K562 (cell line): ENCODE measurements around the gene COL23A1. TPM values are rescaled to one million over a fixed set of nuclear protein-coding genes. Genes with fewer than 3 reads are reported as not detected.

Source experiments
- ATAC-seq: fragments of 200-7000 bp; cut with Tn5 transposase; 3 replicates; pipeline ENCODE4 v1.9.1; 2020; ENCODE audit warnings: moderate library complexity
- BruUV-seq: library from RNA; stranded (reverse); fragments of 400-500 nt; replicated peaks from 2 replicates; lab custom pipeline; 2021; lab: Mats Ljungman, UMichigan
- CTCF ChIA-PET: fragments of 300-600 bp; formaldehyde crosslinking; extraction: SDS; loops from one replicate; lab custom pipeline; 2021; ENCODE audit warnings: low intra/inter-chr PET ratio; lab: Yijun Ruan, JAX
- POLR2A ChIA-PET: fragments of 300-600, 350-650 bp; sonication (Branson Sonifier 250); formaldehyde crosslinking; extraction: SDS; loops from one replicate; lab custom pipeline; 2021; ENCODE audit warnings: antibody characterized with exemption, inconsistent platforms; lab: Yijun Ruan, JAX
- DNase-seq, 4 experiments: peaks; one replicate each; pipeline versions ENCODE4 v3.0.0 to v3.0.0-alpha.2; 2011 to 2018; ENCODE audit warnings: low spot score in 3 of 4, mixed read lengths in 3 of 4; ENCODE audit errors: extremely low read depth in 1 of 4
- FAIRE-seq: peaks from 2 replicates; lab custom pipeline; 2011; peaks lifted over from hg19 to GRCh38; lab: Jason Lieb, UNC
- H2AFZ ChIP-seq: 2 replicates; pipeline ENCODE4 v1.6.0; 2011; ENCODE audit warnings: low read depth, low read length, control low read depth, inconsistent platforms
- H3K27ac ChIP-seq: fragments of 200-600 bp; 3 replicates; pipeline ENCODE4 v1.8.0; 2011; ENCODE audit warnings: low read depth, mild to moderate bottlenecking, control low read depth, inconsistent platforms, low read length, moderate library complexity, mixed read lengths; ENCODE audit errors: extremely low read depth
- H3K27me3 ChIP-seq, 2 experiments: fragments of 300-600 bp in 1 of 2; 2 replicates in 1 of 2; 3 replicates in 1 of 2; pipeline versions ENCODE4 v1.6.0 to v1.8.0; 2011; ENCODE audit warnings: inconsistent platforms in 2 of 2, low read length in 2 of 2, mild to moderate bottlenecking in 1 of 2, mixed read lengths in 1 of 2, moderate library complexity in 1 of 2; ENCODE audit not compliant: control insufficient read depth in 2 of 2, insufficient read depth in 2 of 2
- H3K36me3 ChIP-seq: fragments of 300-600 bp; 3 replicates; pipeline ENCODE4 v1.8.0; 2011; ENCODE audit warnings: mild to moderate bottlenecking, low read length, inconsistent platforms; ENCODE audit not compliant: control insufficient read depth, insufficient read depth
- H3K4me1 ChIP-seq, 2 experiments: fragments of 200-600 bp in 1 of 2; replicated peaks in 1 of 2; 2 replicates in 1 of 2; 3 replicates in 1 of 2; pipeline versions ENCODE4 v1.5.1 to v1.8.0; 2011; ENCODE audit warnings: inconsistent platforms in 2 of 2, low read length in 2 of 2, mild to moderate bottlenecking in 1 of 2, mixed read lengths in 1 of 2, moderate library complexity in 1 of 2; ENCODE audit not compliant: control insufficient read depth in 2 of 2, insufficient read depth in 2 of 2
- H3K4me2 ChIP-seq: 2 replicates; pipeline ENCODE4 v1.6.1; 2011; ENCODE audit warnings: low read length, control low read depth, inconsistent platforms, mixed read lengths; ENCODE audit not compliant: insufficient read depth
- H3K4me3 ChIP-seq: fragments of 200-600 bp; sonication (generic), shearing (Covaris generic); 2 replicates; pipeline ENCODE4 v1.5.1; 2016; ENCODE audit warnings: control low read depth, inconsistent platforms
- H3K79me2 ChIP-seq: fragments of 200-600 bp; 3 replicates; pipeline ENCODE4 v1.8.0; 2011; ENCODE audit warnings: low read length, inconsistent platforms; ENCODE audit not compliant: control insufficient read depth, insufficient read depth
- H3K9ac ChIP-seq, 2 experiments: 2 replicates each; pipeline versions ENCODE4 v1.6.0 to v1.6.1; 2011; ENCODE audit warnings: low read depth in 2 of 2, low read length in 2 of 2, control low read depth in 1 of 2, inconsistent platforms in 1 of 2, mild to moderate bottlenecking in 1 of 2, mixed read lengths in 1 of 2; ENCODE audit not compliant: insufficient read depth in 1 of 2
- H3K9me1 ChIP-seq: one replicate; pipeline ENCODE4 v1.6.0; 2011; ENCODE audit warnings: inconsistent platforms, mild to moderate bottlenecking, low read length, moderate library complexity; ENCODE audit not compliant: control insufficient read depth, insufficient read depth
- H3K9me3 ChIP-seq: replicated peaks from 2 replicates; pipeline ENCODE4 v1.5.1; 2011; ENCODE audit warnings: low read depth, low read length, inconsistent platforms; ENCODE audit not compliant: control insufficient read depth, insufficient read depth
- H4K20me1 ChIP-seq: replicated peaks from 2 replicates; pipeline ENCODE4 v1.6.1; 2011; ENCODE audit warnings: low read length, inconsistent platforms, mixed read lengths; ENCODE audit not compliant: control insufficient read depth, insufficient read depth
- ARHGAP35 ChIP-seq: fragments of 450-650 bp; IDR thresholded peaks from 2 replicates; pipeline ENCODE4 v1.6.1; 2018; ENCODE audit not compliant: partially characterized antibody
- ATF6 ChIP-seq: sonication (generic); formaldehyde crosslinking; IDR thresholded peaks from 2 replicates; pipeline ENCODE4 v1.4.0; 2020; ENCODE audit warnings: mild to moderate bottlenecking, missing genetic modification reagents
- DEAF1 ChIP-seq: fragments of 450-650 bp; formaldehyde crosslinking; IDR thresholded peaks from 2 replicates; pipeline ENCODE4 v1.4.0; 2020; ENCODE audit warnings: mild to moderate bottlenecking, moderate library complexity
- ESRRB ChIP-seq: fragments of 250-450 bp; sonication (Bioruptor Pico); IDR thresholded peaks from 2 replicates; pipeline ENCODE4 v1.5.0; 2020; ENCODE audit warnings: mild to moderate bottlenecking, moderate library complexity, borderline replicate concordance
- JUN ChIP-seq, 2 experiments: sonication (generic) in 1 of 2; formaldehyde crosslinking in 1 of 2; IDR thresholded peaks; 2 replicates each; pipeline versions ENCODE4 v1.6.1 to v1.8.0; 2012 to 2022; ENCODE audit warnings: borderline replicate concordance in 2 of 2, mild to moderate bottlenecking in 2 of 2, improper control_type of control experiment in 1 of 2, low read depth in 1 of 2, low read length in 1 of 2, missing genetic modification reagents in 1 of 2
- KHSRP ChIP-seq: fragments of 450-650 bp; IDR thresholded peaks from 2 replicates; pipeline ENCODE4 v1.6.1; 2017
- NBN ChIP-seq: fragments of 450-650 bp; IDR thresholded peaks from 2 replicates; pipeline ENCODE4 v1.6.1; 2016; ENCODE audit warnings: low read depth, mild to moderate bottlenecking
- POLR2AphosphoS2 ChIP-seq: IDR thresholded peaks from 2 replicates; pipeline ENCODE4 v1.6.1; 2012; ENCODE audit warnings: low read length, improper control_type of control experiment
- POLR3A ChIP-seq: IDR thresholded peaks from 2 replicates; pipeline ENCODE4 v1.6.1; 2011; ENCODE audit warnings: borderline replicate concordance, mild to moderate bottlenecking, moderate library complexity; ENCODE audit not compliant: insufficient read length, insufficient read depth; ENCODE audit errors: extremely low read depth
- RFX7 ChIP-seq: fragments of 250-450 bp; sonication (Bioruptor Pico); IDR thresholded peaks from 2 replicates; pipeline ENCODE4 v1.5.1; 2021; ENCODE audit warnings: mild to moderate bottlenecking
- STAT5B ChIP-seq: fragments of 250-450 bp; sonication (Bioruptor Pico); IDR thresholded peaks from 2 replicates; pipeline ENCODE4 v1.8.0; 2021; ENCODE audit warnings: mild to moderate bottlenecking, inconsistent platforms
- ZNF124 ChIP-seq: sonication (generic); formaldehyde crosslinking; IDR thresholded peaks from 2 replicates; pipeline ENCODE4 v1.8.1; 2022; ENCODE audit warnings: missing genetic modification reagents
- ZNF280A ChIP-seq: fragments of 450-650 bp; IDR thresholded peaks from 2 replicates; pipeline ENCODE4 v1.6.1; 2018; ENCODE audit warnings: mild to moderate bottlenecking, low read depth; ENCODE audit not compliant: partially characterized antibody
- ZNF395 ChIP-seq: fragments of 200-800 bp; sonication (Bioruptor generic); IDR thresholded peaks from 2 replicates; pipeline ENCODE4 v1.6.1; 2017; ENCODE audit warnings: missing genetic modification characterization, missing compliant biosample characterization
- WGBS: fragments of 100-300 bp; shearing (Covaris generic); methylation state at CpG from one replicate; pipeline ENCODE4 v1.1.6; 2016; ENCODE audit warnings: low coverage, mixed read lengths; ENCODE audit not compliant: insufficient coverage; ENCODE audit errors: missing lambda C conversion rate; 5-methylcytosine and 5-hydroxymethylcytosine counted together
- in situ Hi-C: fragments of 300-500 bp; cut with MboI; formaldehyde crosslinking; loops from 4 replicates; pipeline ENCODE4 v1.15.0; 2018; ENCODE audit warnings: inconsistent platforms, mixed read lengths
- intact Hi-C: fragments of 100-400 bp; cut with micrococcal nuclease; formaldehyde crosslinking; loops from 2 replicates; pipeline ENCODE4 v1.14.2; 2022
- polyA plus RNA-seq, 8 experiments: library from polyadenylated mRNA; depleted of rRNA in 4 of 8; stranded (reverse) in 5 of 8; unstranded in 3 of 8; fragments of >200 nt; fragmentation: Nextera tagmentation in 2 of 8; fragmentation: Illumina TruSeq in 1 of 8; extraction: Ambion mirVana in 2 of 8; extraction: Trizol in 1 of 8; gene quantifications; 2 replicates each; pipeline versions ENCODE4 v1.2.1 to v1.2.3, GENCODE V29; 2011 to 2014; ENCODE audit warnings: inconsistent platforms in 1 of 8, missing spikeins in 1 of 8
- total RNA-seq, 7 experiments: library from RNA; depleted of rRNA in 6 of 7; stranded (reverse); fragments of >200 nt in 6 of 7; fragmentation: Illumina TruSeq in 2 of 7; extraction: Trizol in 2 of 7; gene quantifications; 2 replicates each; pipeline versions ENCODE4 v1.2.1 to v1.2.3, GENCODE V29; 2011 to 2021; ENCODE audit warnings: low replicate concordance in 1 of 7

COL23A1 gene
- total and polyA plus RNA-seq, 9 of the 15 experiments (the other 6 are each of a cell fraction or from before 2014, with no cell fraction given), result 0.09 TPM; not detected in 8

- POLR2A ChIA-PET, result interaction anchor here (0.6 kb wide), 2 partner anchors 57 to 322 kb away, joined by 3 read pairs; no protein-coding TSS in a partner anchor
- DNase-seq, result no peak
- WGBS, result 12% methylated on average over 8 of the region's 18 CpGs
- TF ChIP-seq DEAF1 (CRISPR knock-in tag), result no peak
- TF ChIP-seq KHSRP, result no peak
- no peak for TF ChIP-seq ZNF395
- TF ChIP-seq ESRRB (CRISPR knock-in tag), result no peak
- TF ChIP-seq ARHGAP35, result no peak
- TF ChIP-seq JUN (IDR thresholded peaks at IDR 0.05; ENCODE audit: borderline replicate concordance, low read depth, low read length), result no peak
- no peak for TF ChIP-seq JUN (CRISPR knock-in tag; IDR thresholded peaks at IDR 0.05; ENCODE audit: borderline replicate concordance)
- no peak for TF ChIP-seq RFX7
- TF ChIP-seq POLR3A, result no peak
- no peak for TF ChIP-seq ZNF280A
- TF ChIP-seq ATF6 (CRISPR knock-in tag), result no peak
- no peak for TF ChIP-seq STAT5B
- TF ChIP-seq ZNF124 (CRISPR knock-in tag), result no peak
- no peak for TF ChIP-seq NBN
- no peak for TF ChIP-seq POLR2AphosphoS2
Measured at GRCh38 chr5:178308541-178309092, 281.6 kb downstream of the COL23A1 start.

More at GRCh38 chr5:178308541-178309092, 281.6 kb downstream of the COL23A1 start:
- Histone ChIP-seq H3K27me3 (peaks cover 23 to 82% of the 10 kb centered on the region in 2 experiments; a peak in 4 of 5 replicates), H3K4me2 (no peak overlapping the region), H3K36me3 (no peaks in the 10 kb centered on the region), H3K27ac (no peak overlapping the region), H3K9me1 (no peaks in the 10 kb centered on the region), H4K20me1 (peaks cover 6% of the 10 kb centered on the region; the same call in 1 of the 2 replicates), H3K4me3 (no peak overlapping the region), H3K4me1 (0 out of 5 replicates have a peak, but pooled peaks cover 0 to 4% of the 10 kb centered on the region in 2 experiments), H3K79me2 (no peaks in the 10 kb centered on the region), H2AFZ (no peak overlapping the region), H3K9ac (no peak overlapping the region), H3K9me3 (no peaks in the 10 kb centered on the region)
- ATAC-seq (no peak), FAIRE-seq (no peak)
- BruUV-seq, result no TSS peak
- in situ Hi-C loops (no loop called here), intact Hi-C loops (no loop called here)
- CTCF ChIA-PET, result interaction anchor here (0.6 kb wide), 1 partner anchor 281 kb away, joined by 3 read pairs; no protein-coding TSS in a partner anchor
